Cardiac fibroblast (primary cell): ENCODE data around the gene ST3GAL3.
"Not testable (repeated sequence)": the region's sequence is repeated elsewhere in the genome, so short reads cannot be mapped to it uniquely, and the experiment has no call there.

Experiments used
- DNase-seq, 2 donors: peaks; one replicate each; pipeline versions ENCODE4 v3.0.0 to v3.0.0-alpha.2; 2010; ENCODE audit warnings: low read depth in 2 of 2
- H3K4me3 ChIP-seq, 2 donors: replicated peaks in 1 of 2; 1 replicate in 1 of 2; 2 replicates in 1 of 2; pipeline ENCODE4 v1.5.1; 2011; ENCODE audit warnings: low read depth in 2 of 2, low read length in 2 of 2, mild to moderate bottlenecking in 2 of 2, moderate library complexity in 1 of 2
- CTCF ChIP-seq: IDR thresholded peaks from one replicate; pipeline ENCODE4 v1.5.1; 2011; ENCODE audit warnings: low read depth, mild to moderate bottlenecking, low read length, inconsistent platforms

Gene ST3GAL3

GRCh38 chr1:43773821-43774220 lies 66.5 kb downstream of the ST3GAL3 start:
- DNase-seq, result no peak
- no peak for TF ChIP-seq CTCF
- no peak overlapping the region for H3K4me3 ChIP-seq

- no peak overlapping the region for H3K4me3 ChIP-seq
- no peak for TF ChIP-seq CTCF
- peak; percentile 68 to 84 for DNase-seq
Observed at GRCh38 chr1:43774359-43774758, 67.0 kb downstream of the ST3GAL3 start.

GRCh38 chr1:43776043-43776761 lies 68.9 kb downstream of the ST3GAL3 start:
- peak; percentile 77 to 78 for DNase-seq
- TF ChIP-seq CTCF, result no peak
- no peak overlapping the region for H3K4me3 ChIP-seq

- not testable (repeated sequence) for H3K4me3 ChIP-seq, DNase-seq
Observed at GRCh38 chr1:43777916-43778315, 70.6 kb downstream of the ST3GAL3 start.

- no peak for DNase-seq
- H3K4me3 ChIP-seq, result no peak overlapping the region
- TF ChIP-seq CTCF, result no peak
Observed at GRCh38 chr1:43779266-43779665, 71.9 kb downstream of the ST3GAL3 start.

GRCh38 chr1:43779805-43780403 lies 72.6 kb downstream of the ST3GAL3 start:
- no peak overlapping the region for H3K4me3 ChIP-seq
- no peak for DNase-seq
- TF ChIP-seq CTCF, result no peak

GRCh38 chr1:43781574-43781973 lies 74.2 kb downstream of the ST3GAL3 start:
- no peak for TF ChIP-seq CTCF
- no peak for DNase-seq
- H3K4me3 ChIP-seq, result no peak overlapping the region
